Activated naive CD8-positive, alpha-beta T cell treated with anti-CD3 and anti-CD28 coated beads, Interleukin-2, amount 50 U/mL, for 16 hours (primary cell): Measurements from ENCODE around the gene MIGA2.
A peak's percentile ranks its signal among the peaks of the same experiment; 100 is the strongest.

ENCODE experiments used
- DNase-seq: peaks from one replicate; pipeline ENCODE4 v3.0.0-alpha.2; 2020; ENCODE audit warnings: low read depth, low spot score

MIGA2 gene

DNA sequence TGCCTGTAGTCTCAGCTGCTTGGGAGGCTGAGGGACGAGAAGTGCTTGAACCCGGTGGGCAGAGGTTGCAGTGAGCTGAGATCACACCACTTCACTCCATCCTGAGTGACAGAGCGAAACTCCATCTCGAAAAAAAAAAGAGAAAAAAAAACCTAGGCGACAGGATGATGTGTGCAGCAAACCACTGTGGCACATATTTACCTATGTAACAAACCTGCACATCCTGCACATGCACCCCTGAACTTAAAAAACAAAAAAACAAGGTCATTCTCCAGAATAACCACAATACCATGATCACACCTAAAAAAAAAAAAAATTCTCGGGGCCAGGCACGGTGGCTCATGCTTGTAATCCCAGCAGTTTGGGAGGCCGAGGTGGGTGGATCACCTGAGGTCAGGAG, 37.0 kb downstream of the MIGA2 start:
- DNase-seq: no peak

- no peak for DNase-seq
Observed at GRCh38 chr9:129074106-129074505, 37.7 kb downstream of the MIGA2 start.

- no peak for DNase-seq
Observed at GRCh38 chr9:129075996-129076639, 39.7 kb downstream of the MIGA2 start.

GRCh38 chr9:129076640-129077037, 40.2 kb downstream of the MIGA2 start:
- no peak for DNase-seq

DNA sequence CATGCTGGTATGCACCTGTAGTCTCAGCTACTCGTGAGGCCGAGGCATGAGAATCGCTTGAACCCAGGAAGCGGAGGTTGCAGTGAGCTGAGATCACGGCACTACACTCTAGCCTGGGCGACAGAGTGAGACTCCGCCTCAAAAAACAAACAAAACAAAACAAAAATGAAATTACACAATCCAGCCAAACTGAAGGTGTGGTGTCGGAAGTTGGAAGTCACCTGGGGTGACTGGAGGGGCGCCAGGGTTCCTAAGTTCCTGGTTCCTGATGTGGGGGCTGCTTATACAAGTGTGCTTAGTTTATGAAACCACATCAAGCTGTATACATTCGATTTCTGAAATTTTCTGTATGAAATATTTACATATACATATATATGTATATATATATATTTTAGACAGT, 40.8 kb downstream of the MIGA2 start:
- DNase-seq: no peak

DNA sequence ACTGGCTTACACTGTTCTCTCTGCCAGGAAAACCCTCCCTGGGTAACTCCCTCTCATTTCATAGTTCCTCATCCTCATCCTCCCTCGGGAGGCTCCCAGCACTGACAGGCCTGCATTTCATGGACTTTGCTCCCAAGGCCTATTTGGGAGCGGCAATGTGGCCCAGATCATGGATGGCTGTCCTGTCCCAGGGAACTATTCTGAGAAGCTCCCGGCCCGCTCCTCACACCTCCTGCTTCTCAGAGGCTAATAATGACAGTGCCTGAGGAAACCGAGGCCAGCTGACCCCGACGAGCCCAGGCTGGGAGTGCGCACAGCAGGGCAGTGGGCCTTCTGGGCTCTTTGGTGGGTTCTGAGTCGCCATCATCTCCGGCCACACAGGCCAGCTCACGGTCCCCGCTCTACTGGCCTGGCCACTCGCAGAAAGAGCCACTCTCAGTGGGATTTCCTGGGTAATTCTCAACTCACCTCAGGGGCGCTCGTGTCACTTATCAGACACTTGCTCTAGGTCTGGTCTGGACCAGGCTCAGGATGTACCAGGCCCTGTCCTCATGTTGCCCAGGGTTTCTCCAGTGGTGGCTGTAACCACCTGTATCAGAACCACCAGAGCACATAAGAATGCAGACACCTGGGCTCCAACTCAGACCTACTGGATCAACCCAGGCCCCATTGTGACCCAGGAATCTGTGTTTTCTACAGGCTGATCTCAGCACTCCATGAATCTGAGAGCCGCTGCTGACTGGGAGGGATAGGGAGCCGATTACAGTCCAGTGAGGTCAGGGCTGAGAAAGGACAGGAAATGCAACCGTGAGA, 42.5 kb downstream of the MIGA2 start:
- no peak for DNase-seq

DNA sequence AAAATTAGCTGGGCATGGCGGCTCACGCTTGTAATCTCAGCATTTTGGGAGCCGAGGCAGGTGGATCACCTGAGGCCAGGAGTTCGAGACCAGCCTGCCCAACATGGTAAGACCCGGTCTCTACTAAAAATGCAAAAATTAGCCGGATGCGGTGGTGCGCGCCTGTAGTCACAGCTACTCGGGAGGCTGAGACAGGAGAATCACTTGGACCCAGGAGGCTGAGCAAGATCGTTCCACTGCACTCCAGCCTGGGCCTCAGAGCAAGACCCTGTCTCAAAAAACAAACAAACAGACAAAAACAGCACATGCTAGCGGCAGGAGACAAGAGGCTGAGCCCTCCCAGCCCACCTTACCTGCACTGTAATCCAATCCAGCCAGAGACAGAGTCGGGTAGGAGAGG, 43.4 kb downstream of the MIGA2 start:
- DNase-seq: no peak

- DNase-seq: no peak
Observed at GRCh38 chr9:129080298-129080600, 43.8 kb downstream of the MIGA2 start.

DNA sequence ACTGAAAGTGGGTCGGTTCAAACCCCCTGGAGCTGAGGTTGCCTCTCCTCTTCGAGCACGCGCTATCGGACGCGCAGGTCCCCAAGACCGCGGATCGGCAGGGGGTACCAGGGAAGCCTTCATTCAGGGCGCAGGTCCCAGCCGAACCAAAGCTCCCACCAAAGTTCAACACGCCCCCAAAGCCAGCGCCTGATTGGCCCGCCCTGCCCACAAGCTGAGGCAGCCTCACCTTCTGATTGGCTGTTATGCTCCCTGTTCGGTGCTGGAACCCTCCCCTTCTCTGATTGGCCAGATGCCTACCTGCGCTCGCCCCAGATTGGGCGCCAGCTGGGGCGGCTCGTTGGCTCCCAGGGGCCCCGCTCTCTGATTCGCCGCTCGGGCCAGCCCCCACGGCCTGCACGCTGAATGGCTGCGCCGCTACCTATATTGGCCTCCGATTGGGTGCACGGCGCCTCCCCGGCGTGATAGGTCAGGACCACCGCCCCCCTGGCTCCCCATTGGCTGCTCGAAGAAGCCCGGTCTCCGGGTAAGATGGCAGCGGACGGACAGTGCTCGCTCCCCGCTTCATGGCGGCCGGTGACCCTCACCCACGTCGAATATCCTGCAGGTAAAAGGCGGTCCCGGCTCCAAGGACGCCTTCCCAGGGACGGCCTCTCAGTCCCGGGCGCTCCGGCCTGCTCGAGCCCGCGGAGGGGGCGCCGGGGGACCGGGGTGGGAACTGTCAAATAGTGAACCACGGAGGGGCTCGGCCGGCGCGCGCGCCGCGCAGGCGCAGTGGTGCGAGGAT, 44.4 kb downstream of the MIGA2 start, which contains the start of gene DOLPP1:
TSS of gene DOLPP1 (plus strand) at position 511 of the 787 bp plus-strand sequence. CDS start at position 532, 21 bp downstream.
- DNase-seq: peak; percentile 96

DNA sequence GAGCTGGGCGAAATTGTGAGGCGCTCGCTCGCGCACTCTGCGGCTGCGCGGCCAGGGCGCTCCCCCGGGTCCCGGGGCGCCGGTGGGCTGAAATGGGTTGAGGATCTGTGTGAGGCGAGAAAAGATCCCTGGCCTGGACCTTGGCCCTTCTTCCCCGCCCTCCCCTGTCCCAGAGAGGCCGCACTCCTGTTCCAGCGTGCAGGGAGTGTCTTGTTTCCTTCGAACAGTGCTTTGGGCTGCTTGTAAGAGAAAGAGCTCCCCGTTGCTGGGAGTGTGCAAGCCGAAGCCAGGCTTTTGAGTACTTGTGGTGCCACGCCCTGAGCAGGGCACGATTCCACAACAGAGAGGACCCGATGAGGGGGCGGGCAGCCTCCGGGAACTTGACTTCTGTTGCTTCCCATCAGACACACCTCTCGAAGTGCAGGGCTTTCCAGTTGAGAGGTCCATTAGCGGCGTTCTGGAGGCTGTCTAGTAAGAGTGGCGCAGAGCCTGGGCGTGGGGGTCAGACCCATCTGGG, 45.0 kb downstream of the MIGA2 start:
- no peak for DNase-seq

DNA sequence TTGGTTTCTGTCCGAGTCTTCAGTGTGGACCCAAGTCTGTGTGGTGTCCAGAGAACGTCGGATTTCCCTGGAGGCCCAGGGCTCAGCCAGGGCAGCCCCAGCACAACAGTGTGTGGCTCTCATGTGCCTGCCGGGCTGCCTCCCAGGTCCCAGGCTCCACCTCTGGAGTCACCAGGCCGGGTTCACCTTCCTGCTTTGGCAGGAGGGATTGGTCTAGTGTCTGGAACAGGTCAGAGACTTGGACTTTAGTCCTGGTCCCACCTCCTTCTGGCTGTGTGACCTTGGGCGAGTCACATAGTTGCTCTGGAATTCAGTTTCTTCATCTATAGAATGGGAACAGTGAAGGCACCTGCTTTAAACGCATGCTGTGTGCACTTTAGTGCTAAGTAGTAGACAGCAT, 47.7 kb downstream of the MIGA2 start:
- DNase-seq: no peak

DNA sequence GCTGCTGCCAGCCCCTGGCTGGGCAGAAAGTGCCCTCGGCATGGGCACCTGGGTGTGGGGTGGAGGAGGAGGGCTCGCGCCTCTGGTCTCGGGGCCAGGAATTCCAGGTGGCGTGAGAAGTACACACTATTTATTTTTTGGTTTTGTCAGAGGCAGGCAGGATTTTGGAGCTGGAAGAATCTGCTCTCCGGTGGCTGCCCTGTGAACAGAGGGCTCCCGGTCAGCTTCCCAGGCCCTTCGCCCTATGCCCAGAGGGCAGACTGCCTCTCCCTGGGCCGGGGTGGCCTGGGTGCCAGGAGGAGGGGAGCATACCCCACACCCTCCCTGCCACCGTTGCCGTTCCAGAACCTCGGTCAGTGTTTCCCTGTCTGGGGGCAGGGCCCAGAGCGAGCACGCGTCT, 52.8 kb downstream of the MIGA2 start:
- DNase-seq: no peak

DNA sequence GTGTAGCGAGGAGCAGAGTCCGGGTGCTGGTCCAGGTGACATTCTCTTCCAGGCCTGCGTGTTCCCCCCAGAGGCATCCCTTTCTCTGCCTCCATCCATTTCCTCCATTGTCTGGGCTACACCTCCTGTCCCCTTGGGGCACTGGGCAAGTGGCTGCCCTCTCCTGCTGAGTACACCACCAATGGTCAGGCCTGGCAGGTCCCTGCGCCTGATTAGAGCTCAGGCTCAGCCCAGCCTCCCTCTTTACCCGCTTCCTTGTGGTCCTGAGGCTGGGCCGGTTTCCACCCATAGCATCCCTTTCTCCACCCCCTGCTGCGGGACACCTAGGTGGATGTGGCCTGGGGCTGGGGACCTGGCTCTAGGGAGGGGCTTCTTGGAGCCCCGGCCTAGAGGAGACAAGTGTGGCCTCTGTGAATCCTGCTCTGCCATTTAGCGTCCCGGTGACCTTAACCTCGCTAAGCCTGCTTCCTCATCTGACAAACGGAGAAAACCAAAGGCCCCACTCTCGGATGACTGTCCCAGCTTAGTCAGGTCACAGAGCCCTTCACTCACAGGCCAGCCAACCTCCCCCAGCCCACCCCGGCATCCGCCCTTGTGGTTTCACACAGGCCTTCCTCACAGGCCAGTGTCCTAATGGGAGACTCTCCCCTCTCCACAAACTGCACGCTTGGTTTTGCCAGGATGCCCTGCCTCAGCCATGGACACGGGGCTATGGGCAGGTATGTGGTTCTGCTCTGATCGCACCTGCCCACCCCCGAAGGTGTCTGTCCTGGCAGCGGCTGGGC, 57.4 kb downstream of the MIGA2 start:
- no peak for DNase-seq

DNA sequence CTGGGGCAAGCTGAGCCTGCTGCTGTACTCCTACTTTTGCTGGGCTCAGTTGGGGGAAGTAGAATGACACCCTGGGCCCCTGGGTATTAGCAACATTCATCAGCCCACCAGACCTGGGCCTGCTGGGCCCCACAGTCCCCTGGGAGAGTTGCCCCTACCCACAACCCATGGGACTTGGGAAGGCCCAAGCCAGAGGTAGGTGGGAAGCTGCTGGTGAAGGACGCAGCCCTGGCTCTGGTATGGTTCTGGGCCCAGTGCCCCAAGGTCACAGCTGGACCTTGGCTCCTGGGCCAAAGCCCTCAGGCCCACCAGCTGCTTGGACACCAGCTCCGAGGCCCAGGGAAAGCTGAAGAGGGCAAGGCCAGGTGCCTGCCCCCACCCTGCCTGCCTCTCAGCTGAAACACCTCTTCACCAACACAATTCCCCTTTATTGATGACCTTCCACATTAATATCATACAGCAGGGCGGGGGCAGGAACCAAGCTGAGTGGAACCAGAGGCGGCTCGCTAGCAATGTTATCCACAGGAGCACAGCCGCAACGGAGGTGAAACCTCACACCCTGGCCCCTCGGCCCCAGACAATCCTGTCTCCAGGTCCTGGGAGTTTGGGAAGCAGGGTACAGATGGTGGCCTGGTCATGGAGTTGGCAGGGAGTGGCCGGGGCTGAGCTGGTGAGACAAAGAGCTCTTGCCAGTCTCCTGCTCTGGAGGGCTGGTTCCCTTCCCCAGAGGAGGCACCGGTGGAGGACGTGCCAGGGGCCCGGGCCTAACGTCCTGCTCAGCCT, 58.2 kb downstream of the MIGA2 start:
- no peak for DNase-seq

- DNase-seq: no peak
Observed at GRCh38 chr9:129095170-129095667, 58.8 kb downstream of the MIGA2 start.

DNA sequence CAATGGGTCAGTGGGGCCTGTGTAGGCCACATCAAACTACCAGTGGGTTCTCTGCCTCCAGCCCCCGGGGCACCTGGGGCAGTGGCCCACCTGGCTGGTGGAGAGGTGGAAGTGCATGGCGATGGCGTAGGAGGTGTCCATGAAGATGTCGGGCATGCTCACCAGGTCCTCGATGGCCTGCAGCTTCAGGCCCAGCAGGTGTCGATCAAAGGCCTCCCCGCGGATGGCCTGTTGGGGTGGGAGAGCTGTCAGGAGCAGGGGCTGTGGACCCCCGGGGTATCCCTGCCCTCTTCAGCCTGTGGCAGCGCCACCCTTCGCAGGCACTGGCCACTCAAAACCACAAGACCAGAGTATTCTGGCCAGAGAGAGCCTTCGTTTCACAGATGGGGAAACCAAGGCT, 59.5 kb downstream of the MIGA2 start:
- DNase-seq: no peak

DNA sequence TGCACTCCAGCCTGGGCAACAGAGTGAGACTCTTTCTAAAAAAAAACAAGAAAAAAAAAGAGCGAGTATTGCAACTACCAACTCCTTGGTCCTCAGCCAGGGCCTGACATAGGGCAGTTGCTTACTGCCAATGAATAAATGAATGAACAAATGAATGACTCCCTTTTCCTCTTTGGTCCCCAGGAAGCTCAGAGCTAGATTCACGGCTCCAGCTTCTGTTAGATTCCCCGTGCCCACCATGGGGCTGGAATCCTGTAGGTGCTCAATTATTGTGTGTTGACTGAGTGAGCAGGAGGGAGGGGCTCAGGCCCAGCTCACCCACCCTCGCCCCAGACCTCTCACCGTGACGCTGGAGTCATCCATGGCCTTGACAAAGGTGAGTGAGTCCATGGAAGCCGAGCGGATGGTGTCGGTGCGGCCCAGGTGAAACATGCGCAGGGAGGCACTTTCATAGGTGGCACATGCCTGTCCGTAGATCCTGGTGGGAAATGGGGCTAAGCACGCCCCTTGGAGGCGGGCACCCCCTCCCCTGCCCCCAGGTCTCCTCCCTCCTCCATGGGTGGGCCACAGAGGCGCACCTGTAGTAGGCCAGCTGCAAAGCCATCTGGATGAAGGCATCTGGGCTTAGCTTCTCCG, 61.4 kb downstream of the MIGA2 start:
- DNase-seq: no peak

GRCh38 chr9:129098328-129098727, 61.9 kb downstream of the MIGA2 start:
- no peak for DNase-seq

- no peak for DNase-seq
Observed at GRCh38 chr9:129100383-129101169, 64.2 kb downstream of the MIGA2 start.
